GM12891 (cell line): ENCODE data around the gene ADAM15.

Experiments used
- POLR2A ChIP-seq: IDR thresholded peaks from 2 replicates; pipeline ENCODE4 v1.6.1; 2011; ENCODE audit warnings: low read depth, low read length, control low read depth
- POLR2AphosphoS5 ChIP-seq: IDR thresholded peaks from 2 replicates; pipeline ENCODE4 v1.6.1; 2011; ENCODE audit warnings: low read depth, low read length, control low read depth
- SPI1 ChIP-seq: IDR thresholded peaks from 2 replicates; pipeline ENCODE4 v1.6.1; 2011; ENCODE audit warnings: low read depth, low read length, control low read depth

DNA sequence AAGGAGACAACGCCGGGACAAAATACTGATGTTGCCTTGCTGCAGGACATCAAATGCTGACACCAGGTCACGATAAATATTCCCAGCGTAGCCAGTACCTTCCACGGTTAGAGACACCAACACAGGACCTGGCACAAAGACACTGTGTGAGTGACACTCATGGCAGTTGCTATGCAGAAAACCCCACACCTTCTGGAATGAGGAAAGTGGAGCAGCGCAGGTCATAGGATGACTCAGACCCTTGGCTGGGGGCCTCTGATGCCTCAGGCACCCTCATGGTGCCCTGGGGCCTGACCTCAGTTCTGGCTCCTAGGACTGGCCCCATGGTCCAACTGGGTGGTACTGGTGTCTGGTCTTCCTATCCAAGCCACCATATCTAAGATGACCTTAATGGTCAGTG lies 24.5 kb upstream of the ADAM15 start:
- TF ChIP-seq POLR2AphosphoS5 (no peak), POLR2A (no peak), SPI1 (no peak)
